Prostate gland (tissue), 2 donors: ENCODE data around the gene LGI4.

Experiments
- CTCF ChIP-seq, 4 experiments: fragments of 200-600 bp in 2 of 4; fragments of 450-650 bp in 2 of 4; sonication (generic) in 2 of 4; IDR thresholded peaks; 1 replicate in 3 of 4; 2 replicates in 1 of 4; pipeline ENCODE4 v1.5.1; 2016 to 2019; ENCODE audit warnings: antibody characterized with exemption in 4 of 4, mild to moderate bottlenecking in 2 of 4, moderate library complexity in 2 of 4
- POLR2AphosphoS5 ChIP-seq: sonication (generic); formaldehyde crosslinking; IDR thresholded peaks from one replicate; pipeline ENCODE4 v1.6.1; 2017; ENCODE audit warnings: antibody characterized with exemption

- TF ChIP-seq POLR2AphosphoS5: no peak
- no peak for TF ChIP-seq CTCF (IDR thresholded peaks at IDR 0.05)
Measured at GRCh38 chr19:35119091-35119490, 15.8 kb downstream of the LGI4 start.
